DMS114 treated with DMSO at 0.1 percent for 48 hours (cell line): ENCODE data around the gene GAA.
"Not testable (repeated sequence)": the region's sequence is repeated elsewhere in the genome, so short reads cannot be mapped to it uniquely, and the experiment has no call there.

Experiments
- DNase-seq: peaks from one replicate; lab custom pipeline; 2025; ENCODE audit not compliant: unreplicated experiment; lab: John Stamatoyannopoulos, UW

Gene GAA

GRCh38 chr17:80141463-80142165 is 40.2 kb downstream of the GAA start:
- DNase-seq = no peak

GRCh38 chr17:80142929-80143328 is 41.5 kb downstream of the GAA start:
- DNase-seq = no peak

GRCh38 chr17:80145076-80146075 is 44.0 kb downstream of the GAA start:
- no peak for DNase-seq

GRCh38 chr17:80146121-80147034 is 45.0 kb downstream of the GAA start:
- no peak for DNase-seq

GRCh38 chr17:80147035-80147822 is 45.8 kb downstream of the GAA start, which contains the start of gene EIF4A3:
TSS of gene EIF4A3 (minus strand) at chr17:80147128. CDS start at chr17:80146961, 167 bp downstream.
- DNase-seq = peak; percentile 92

- DNase-seq = no peak
Observed at GRCh38 chr17:80151333-80151732, 50.0 kb downstream of the GAA start.

GRCh38 chr17:80152081-80152702 is 50.8 kb downstream of the GAA start:
- no peak for DNase-seq

GRCh38 chr17:80153004-80153403 is 51.6 kb downstream of the GAA start:
- no peak for DNase-seq

GRCh38 chr17:80154166-80154565 is 52.8 kb downstream of the GAA start:
- DNase-seq = no peak

GRCh38 chr17:80155600-80155999 is 54.2 kb downstream of the GAA start:
- DNase-seq = not testable (repeated sequence)

- DNase-seq = no peak
Observed at GRCh38 chr17:80158846-80159245, 57.5 kb downstream of the GAA start.

- DNase-seq = no peak
Observed at GRCh38 chr17:80160536-80160935, 59.2 kb downstream of the GAA start.

- DNase-seq = no peak
Observed at GRCh38 chr17:80163336-80163735, 62.0 kb downstream of the GAA start.

GRCh38 chr17:80164185-80164584 is 62.8 kb downstream of the GAA start:
- no peak for DNase-seq

GRCh38 chr17:80166446-80166845 is 65.1 kb downstream of the GAA start:
- no peak for DNase-seq

- no peak for DNase-seq
Observed at GRCh38 chr17:80168371-80168770, 67.0 kb downstream of the GAA start.

- DNase-seq = no peak
Observed at GRCh38 chr17:80169107-80169506, 67.7 kb downstream of the GAA start.
